Stimulated activated CD4-positive, alpha-beta T cell treated with anti-CD3 and anti-CD28 coated beads, Interleukin-15, amount 100 ng/mL, for 1 hour (primary cell): ENCODE measurements around the gene GLT8D2.

Source experiments
- DNase-seq, 2 donors: peaks; one replicate each; pipeline ENCODE4 v3.0.0-alpha.2; 2020; ENCODE audit warnings: low read depth in 1 of 2, low spot score in 1 of 2

Gene GLT8D2

GRCh38 chr12:103955811-103956508 lies 94.0 kb downstream of the GLT8D2 start:
- DNase-seq = no peak

DNA sequence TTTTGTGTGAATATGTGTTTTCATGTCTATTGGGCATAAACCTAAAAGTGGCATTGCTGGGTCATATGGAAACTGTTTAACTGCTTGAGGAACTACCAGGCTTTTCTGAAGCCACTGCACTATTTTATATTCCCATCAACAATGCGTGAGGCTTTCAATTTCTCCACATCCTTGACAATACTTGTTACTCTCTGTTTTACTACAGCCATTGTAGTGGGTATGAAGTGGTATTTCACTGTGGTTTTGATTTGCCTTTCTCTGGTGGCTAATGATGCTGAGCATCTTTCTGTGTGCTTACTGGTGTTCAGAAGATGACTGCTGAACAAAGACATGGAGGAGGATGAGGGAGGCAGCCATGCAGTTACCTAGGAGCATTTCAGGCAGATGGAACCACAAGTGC lies 97.5 kb downstream of the GLT8D2 start:
- DNase-seq = no peak

- DNase-seq = no peak
These were observed 101.1 kb downstream of the GLT8D2 start for GRCh38 chr12:103948746-103949406.

DNA sequence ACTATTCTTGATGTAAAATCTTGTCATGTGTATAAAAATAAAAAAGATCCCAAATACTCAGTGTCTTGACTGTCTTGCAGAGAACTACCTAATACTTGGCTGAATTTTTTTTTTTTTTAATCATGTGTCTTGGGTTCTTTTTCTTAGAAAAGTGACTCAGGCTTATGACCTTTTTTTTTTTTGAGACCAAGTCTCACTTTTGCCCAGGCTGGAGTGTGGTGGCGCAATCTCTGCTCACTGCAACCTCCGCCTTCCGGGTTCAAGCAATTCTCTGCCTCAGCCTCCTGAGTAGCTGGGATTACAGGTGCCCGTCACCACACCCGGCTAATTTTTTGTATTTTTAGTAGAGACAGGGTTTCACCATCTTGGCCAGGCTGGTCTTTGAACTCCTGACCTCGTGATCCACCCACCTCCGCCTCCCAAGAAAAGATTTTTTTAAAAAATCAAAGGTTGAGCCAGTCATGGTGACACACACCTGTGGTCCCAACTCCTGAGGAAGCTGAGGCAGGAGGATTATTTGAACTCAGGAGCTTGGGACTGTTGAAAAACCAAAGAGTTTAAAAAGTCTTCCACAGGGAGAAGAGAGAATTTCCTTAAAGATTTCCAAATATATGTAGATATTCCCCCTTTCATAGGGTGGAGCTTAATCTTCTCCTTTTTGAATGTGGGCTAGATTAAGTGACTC lies 102.0 kb downstream of the GLT8D2 start:
- no peak for DNase-seq

DNA sequence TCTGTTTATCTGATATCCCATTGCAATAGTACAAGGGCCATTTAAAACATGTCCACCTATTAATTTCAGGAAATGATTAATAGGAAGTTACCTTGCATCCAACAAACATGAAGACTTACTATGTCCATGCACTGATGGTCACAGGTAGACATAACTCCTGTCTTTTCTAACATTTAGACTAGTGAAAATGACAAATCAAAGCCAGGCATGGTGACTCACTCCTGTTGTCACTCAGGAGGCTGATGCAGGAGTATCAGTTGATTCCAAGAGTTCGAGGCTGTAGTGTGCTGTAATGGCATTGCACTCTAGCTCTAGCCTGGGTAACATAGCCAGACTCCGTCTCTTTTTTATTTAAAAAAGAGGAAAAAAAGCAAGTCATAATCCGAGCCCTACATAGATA lies 105.0 kb downstream of the GLT8D2 start:
- no peak for DNase-seq
